Muscle layer of duodenum (tissue), 2 donors: ENCODE results near the gene ATPAF2.

Experiments used
- H3K27ac ChIP-seq: one replicate; pipeline ENCODE4 v1.7.0; 2013; ENCODE audit warnings: mild to moderate bottlenecking, low read length
- H3K27me3 ChIP-seq: one replicate; pipeline ENCODE4 v1.7.0; 2013; ENCODE audit warnings: low read depth, mild to moderate bottlenecking, control low read depth, low read length
- H3K36me3 ChIP-seq, 2 donors: one replicate each; pipeline ENCODE4 v1.7.0; 2013; ENCODE audit warnings: low read length in 2 of 2, control low read depth in 1 of 2, mild to moderate bottlenecking in 1 of 2; ENCODE audit not compliant: insufficient read depth in 2 of 2, control insufficient read depth in 1 of 2
- H3K4me1 ChIP-seq, 2 donors: one replicate each; pipeline ENCODE4 v1.7.0; 2013; ENCODE audit warnings: low read length in 2 of 2, mild to moderate bottlenecking in 2 of 2, control low read depth in 1 of 2, moderate library complexity in 1 of 2; ENCODE audit not compliant: insufficient read depth in 2 of 2, control insufficient read depth in 1 of 2
- H3K4me3 ChIP-seq, 2 donors: one replicate each; pipeline ENCODE4 v1.7.0; 2013; ENCODE audit warnings: low read length in 2 of 2, low read depth in 1 of 2, mild to moderate bottlenecking in 1 of 2
- H3K9me3 ChIP-seq, 2 donors: one replicate each; pipeline ENCODE4 v1.7.0; 2013; ENCODE audit warnings: low read length in 2 of 2, control low read depth in 1 of 2, mild to moderate bottlenecking in 1 of 2; ENCODE audit not compliant: control insufficient read depth in 1 of 2
- donor health status: healthy.

Gene ATPAF2

DNA sequence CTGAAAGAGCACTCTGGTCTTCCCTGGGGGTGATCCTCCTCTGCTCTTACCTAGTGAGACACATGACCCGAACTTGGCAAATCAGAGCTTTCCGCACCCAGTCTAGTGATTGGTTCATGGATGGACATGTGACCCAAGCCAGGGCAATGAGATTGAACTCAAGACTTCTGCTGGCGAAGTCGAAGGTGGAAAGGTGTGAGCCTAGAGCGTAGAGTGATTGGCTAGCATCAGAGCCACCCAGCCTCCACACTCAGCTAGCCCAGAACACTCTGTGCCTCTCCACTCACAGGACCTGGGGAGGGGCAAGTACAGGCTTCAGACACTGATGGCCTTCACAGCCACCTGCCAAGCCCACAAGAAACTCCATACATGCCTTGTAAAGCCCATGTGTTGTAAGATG, 17.6 kb downstream of the ATPAF2 start:
- H3K36me3 ChIP-seq = peaks cover 4 to 32% of the 10 kb centered on the region in 2 donors
- no peak overlapping the region for H3K4me3 ChIP-seq
- no peak overlapping the region for H3K27ac ChIP-seq
- H3K4me1 ChIP-seq = peaks cover 0 to 12% of the 10 kb centered on the region in 2 donors
- no peaks in the 10 kb centered on the region for H3K9me3 ChIP-seq
- no peaks in the 10 kb centered on the region for H3K27me3 ChIP-seq

DNA sequence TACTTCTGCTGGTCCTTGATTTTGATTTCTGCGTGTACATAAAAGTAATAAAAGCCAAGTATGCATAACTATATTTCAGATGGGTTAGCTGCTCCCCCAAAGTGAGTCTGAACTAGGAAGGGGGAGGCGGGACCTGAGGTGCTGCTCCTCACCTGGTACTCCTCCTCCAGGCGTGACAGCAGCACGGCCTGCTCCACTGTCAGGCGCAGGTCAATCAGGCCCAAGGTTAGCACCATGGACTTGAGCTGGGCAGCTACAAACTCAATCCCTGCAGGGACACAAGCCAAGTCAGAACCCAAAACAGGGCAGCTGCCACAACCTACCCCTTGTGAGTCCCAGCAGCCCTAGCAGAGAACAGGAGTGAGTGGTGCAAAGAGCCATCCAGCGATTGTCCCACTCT, 18.0 kb downstream of the ATPAF2 start:
- Histone ChIP-seq H3K4me3 (no peak overlapping the region), H3K27ac (no peak overlapping the region), H3K4me1 (peaks cover 0 to 8% of the 10 kb centered on the region in 2 donors)

GRCh38 chr17:18019838-18020154, 19.2 kb downstream of the ATPAF2 start:
- Histone ChIP-seq H3K27ac (no peak overlapping the region), H3K27me3 (no peaks in the 10 kb centered on the region), H3K4me1 (peaks cover 0 to 7% of the 10 kb centered on the region in 2 donors), H3K9me3 (no peaks in the 10 kb centered on the region), H3K36me3 (peaks cover 11 to 38% of the 10 kb centered on the region in 2 donors), H3K4me3 (no peak overlapping the region)

More for the DNA sequence above, 18.0 kb downstream of the ATPAF2 start:
- H3K36me3 ChIP-seq = peaks cover 4 to 32% of the 10 kb centered on the region in 2 donors
- no peaks in the 10 kb centered on the region for H3K9me3 ChIP-seq
- no peaks in the 10 kb centered on the region for H3K27me3 ChIP-seq

- H3K9me3 ChIP-seq = no peaks in the 10 kb centered on the region
- H3K27ac ChIP-seq = no peak overlapping the region
- peaks cover 11 to 33% of the 10 kb centered on the region in 2 donors for H3K36me3 ChIP-seq
- no peak overlapping the region for H3K4me3 ChIP-seq
- H3K27me3 ChIP-seq = no peaks in the 10 kb centered on the region
- peaks cover 0 to 7% of the 10 kb centered on the region in 2 donors for H3K4me1 ChIP-seq
These were observed 20.5 kb downstream of the ATPAF2 start for GRCh38 chr17:18018411-18018921.

DNA sequence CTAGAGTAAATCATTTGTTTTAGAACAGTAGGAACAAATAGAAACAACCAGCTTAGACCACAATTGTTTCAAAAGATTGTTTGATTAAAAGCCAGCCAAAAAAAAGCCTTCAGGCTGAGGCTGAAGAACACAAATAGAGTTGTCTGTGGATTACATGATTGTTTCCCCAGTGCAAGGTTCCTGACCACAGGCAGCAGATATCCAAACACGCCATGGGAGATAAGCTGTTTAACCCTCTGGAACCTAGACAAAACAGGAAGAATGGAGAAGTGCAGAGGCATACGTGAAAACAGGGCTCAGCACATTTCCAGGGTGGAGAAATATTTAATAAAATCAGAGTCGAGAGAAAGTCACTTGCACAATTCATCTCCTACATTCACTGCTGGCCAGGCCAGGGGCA, 21.0 kb downstream of the ATPAF2 start:
- H3K27ac ChIP-seq = no peak overlapping the region
- H3K27me3 ChIP-seq = no peaks in the 10 kb centered on the region
- H3K4me1 ChIP-seq = peaks cover 0 to 7% of the 10 kb centered on the region in 2 donors
- H3K36me3 ChIP-seq = peaks cover 11 to 33% of the 10 kb centered on the region in 2 donors
- no peaks in the 10 kb centered on the region for H3K9me3 ChIP-seq
- no peak overlapping the region for H3K4me3 ChIP-seq

DNA sequence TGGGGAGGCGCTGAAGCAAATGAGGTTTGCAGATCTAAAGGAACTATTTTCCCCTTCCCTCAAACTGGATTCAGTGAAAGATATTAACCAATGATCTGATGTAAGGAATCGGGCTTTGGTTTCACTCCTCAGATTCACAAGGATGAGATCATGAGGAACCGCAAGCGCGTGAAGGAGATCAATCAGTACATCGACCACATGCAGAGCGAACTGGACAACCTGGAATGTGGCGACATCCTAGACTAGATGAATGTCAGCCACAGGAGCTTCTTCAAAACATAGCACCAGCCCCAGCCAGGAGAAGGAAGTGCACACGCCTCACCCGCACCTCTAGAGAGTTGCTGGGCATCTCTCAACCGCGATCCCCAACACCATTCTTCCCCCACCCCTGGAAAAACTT, 22.5 kb downstream of the ATPAF2 start:
- H3K27ac ChIP-seq = no peak overlapping the region
- H3K36me3 ChIP-seq = peaks cover 11 to 31% of the 10 kb centered on the region in 2 donors

GRCh38 chr17:18015593-18015992, 23.4 kb downstream of the ATPAF2 start:
- peaks cover 0 to 7% of the 10 kb centered on the region in 2 donors for H3K4me1 ChIP-seq
- no peaks in the 10 kb centered on the region for H3K27me3 ChIP-seq
- peaks cover 11 to 31% of the 10 kb centered on the region in 2 donors for H3K36me3 ChIP-seq
- no peak overlapping the region for H3K27ac ChIP-seq
- H3K4me3 ChIP-seq = no peak overlapping the region
- H3K9me3 ChIP-seq = no peaks in the 10 kb centered on the region

More for the DNA sequence above, 22.5 kb downstream of the ATPAF2 start:
- no peak overlapping the region for H3K4me3 ChIP-seq
- peaks cover 0 to 7% of the 10 kb centered on the region in 2 donors for H3K4me1 ChIP-seq
- no peaks in the 10 kb centered on the region for H3K9me3 ChIP-seq
- H3K27me3 ChIP-seq = no peaks in the 10 kb centered on the region

- no peaks in the 10 kb centered on the region for H3K4me1 ChIP-seq
- peaks cover 15 to 42% of the 10 kb centered on the region in 2 donors for H3K36me3 ChIP-seq
- H3K4me3 ChIP-seq = no peak overlapping the region
- H3K27ac ChIP-seq = no peak overlapping the region
- H3K27me3 ChIP-seq = no peaks in the 10 kb centered on the region
- H3K9me3 ChIP-seq = no peaks in the 10 kb centered on the region
These were observed 25.0 kb downstream of the ATPAF2 start for GRCh38 chr17:18014006-18014405.

- no peaks in the 10 kb centered on the region for H3K4me1 ChIP-seq
- no peaks in the 10 kb centered on the region for H3K27me3 ChIP-seq
- H3K4me3 ChIP-seq = no peak overlapping the region
- H3K27ac ChIP-seq = no peak overlapping the region
- H3K36me3 ChIP-seq = peaks cover 18 to 45% of the 10 kb centered on the region in 2 donors
- H3K9me3 ChIP-seq = no peaks in the 10 kb centered on the region
These were observed 27.7 kb downstream of the ATPAF2 start for GRCh38 chr17:18011286-18011685.

DNA sequence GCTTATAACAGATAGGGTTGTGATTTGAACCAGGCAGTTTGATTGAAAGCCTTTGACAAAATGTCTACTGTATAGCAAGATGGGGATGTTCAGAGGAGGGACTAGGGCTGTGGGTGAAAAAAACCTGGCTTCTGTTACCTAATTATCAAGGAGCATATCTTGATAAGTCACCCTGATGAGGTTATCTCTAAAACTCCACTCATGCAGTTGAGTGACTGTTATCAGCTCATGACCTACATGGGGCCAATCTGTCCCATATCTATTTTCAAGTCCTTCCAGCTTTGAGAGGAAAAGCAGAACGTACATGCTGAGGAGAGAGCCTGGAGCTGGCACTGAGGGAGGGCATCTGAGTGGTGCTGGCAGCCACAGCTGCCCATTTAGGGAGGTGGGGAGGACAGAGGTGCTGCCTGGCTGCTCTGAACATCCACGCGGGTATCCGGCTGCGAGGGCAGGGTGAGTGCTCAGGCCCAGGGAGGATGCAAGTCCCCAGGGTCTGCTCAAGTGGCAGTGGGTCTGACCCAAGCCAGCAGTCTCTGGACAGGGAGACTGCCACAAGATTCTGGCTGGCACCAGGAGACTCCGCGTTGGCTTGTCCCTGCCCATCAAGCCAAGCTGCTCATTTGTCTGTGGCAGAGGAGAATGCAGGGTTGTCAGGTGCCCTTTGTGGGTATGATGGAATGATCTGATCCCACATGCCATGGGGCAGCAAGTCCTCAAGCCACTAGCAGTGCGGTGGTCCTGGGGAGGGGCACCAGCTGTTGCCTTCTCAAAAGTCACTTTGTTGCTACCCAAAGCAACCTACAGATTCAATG, 29.2 kb downstream of the ATPAF2 start:
- Histone ChIP-seq H3K27ac (no peak overlapping the region), H3K4me1 (no peaks in the 10 kb centered on the region), H3K36me3 (peaks cover 11 to 37% of the 10 kb centered on the region in 2 donors), H3K4me3 (no peak overlapping the region), H3K9me3 (no peaks in the 10 kb centered on the region), H3K27me3 (no peaks in the 10 kb centered on the region)

DNA sequence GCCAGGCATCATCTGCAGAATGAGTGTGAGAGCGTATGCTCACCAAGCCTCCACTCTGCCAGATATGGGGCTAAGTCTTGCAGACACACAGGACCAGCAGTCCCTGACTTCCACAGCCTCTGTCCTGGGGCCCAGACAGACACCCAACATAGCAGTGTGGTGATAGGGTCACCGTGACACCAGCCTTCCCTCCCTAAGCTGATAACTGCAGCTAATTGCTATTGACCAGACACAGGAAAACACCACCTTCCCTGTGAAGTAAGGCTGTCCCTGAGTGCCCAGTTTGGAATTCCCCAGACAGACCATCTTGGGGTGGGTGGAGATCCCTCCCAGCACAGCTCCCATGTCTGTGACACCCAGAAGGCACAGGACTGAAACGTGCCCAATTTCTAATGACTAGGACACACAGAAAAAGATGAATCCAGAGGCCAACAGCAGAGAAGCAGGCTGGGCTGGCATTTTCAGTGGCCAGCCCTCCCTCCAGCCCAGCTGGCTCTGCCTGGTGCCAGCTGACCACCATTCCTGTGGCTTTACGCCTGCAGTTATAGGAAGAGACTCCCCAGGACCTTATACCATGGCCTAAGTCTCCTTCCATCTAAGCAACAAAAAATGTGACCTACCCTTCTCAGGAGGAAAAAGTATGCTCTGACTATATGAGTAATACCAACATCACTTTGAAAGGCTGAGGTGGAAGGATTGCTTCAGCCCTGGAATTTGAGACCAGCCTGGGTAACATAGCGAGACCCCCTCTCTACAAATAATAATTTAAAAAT, 30.3 kb downstream of the ATPAF2 start:
- Histone ChIP-seq H3K27me3 (no peaks in the 10 kb centered on the region), H3K27ac (no peak overlapping the region), H3K4me3 (no peak overlapping the region), H3K9me3 (no peaks in the 10 kb centered on the region), H3K4me1 (no peaks in the 10 kb centered on the region), H3K36me3 (peaks cover 11 to 37% of the 10 kb centered on the region in 2 donors)
